Activated CD4-positive, alpha-beta memory T cell treated with anti-CD3 and anti-CD28 coated beads, Interleukin-2, amount 10 ng/mL, durations not matched to agents 7 days and 5 days (primary cell): ENCODE results near the gene SYNGAP1. TPM values are rescaled to one million over a fixed set of nuclear protein-coding genes. Genes with fewer than 3 reads are reported as not detected.
A peak's percentile ranks its signal among the peaks of the same experiment; 100 is the strongest.
"Not testable (repeated sequence)": the region's sequence is repeated elsewhere in the genome, so short reads cannot be mapped to it uniquely, and the experiment has no call there.

Experiments
- CTCF ChIA-PET: fragments of 350-600 bp; sonication (Branson Sonifier 250); formaldehyde crosslinking; loops from one replicate; lab custom pipeline; 2021; ENCODE audit warnings: antibody characterized with exemption, inconsistent platforms; lab: Charles Lee
- POLR2A ChIA-PET: fragments of 350-600 bp; sonication (Branson Sonifier 250); formaldehyde crosslinking; loops from one replicate; lab custom pipeline; 2021; ENCODE audit warnings: antibody characterized with exemption; lab: Charles Lee
- DNase-seq: peaks from one replicate; pipeline ENCODE4 v3.0.0-alpha.2; 2020
- H3K27ac Mint-ChIP-seq: one replicate; pipeline ENCODE4 v1.8.0; 2021; ENCODE audit warnings: mild to moderate bottlenecking, mixed read lengths
- H3K27me3 Mint-ChIP-seq: one replicate; pipeline ENCODE4 v1.8.0; 2021; ENCODE audit warnings: mixed read lengths
- H3K36me3 Mint-ChIP-seq: one replicate; pipeline ENCODE4 v1.8.0; 2021; ENCODE audit warnings: low read depth, mixed read lengths
- H3K4me1 Mint-ChIP-seq: one replicate; pipeline ENCODE4 v1.8.0; 2021; ENCODE audit warnings: mixed read lengths
- H3K4me3 Mint-ChIP-seq: one replicate; pipeline ENCODE4 v1.8.0; 2021; ENCODE audit warnings: mild to moderate bottlenecking, mixed read lengths
- H3K9me3 Mint-ChIP-seq: one replicate; pipeline ENCODE4 v1.8.0; 2021; ENCODE audit warnings: mixed read lengths
- total RNA-seq, 2 experiments: library from RNA; stranded (reverse); gene quantifications; one replicate each; pipeline ENCODE4 v1.2.3, GENCODE V29; 2021

SYNGAP1 gene
- 10 to 100 TPM; 35.3 to 39.7 TPM for total RNA-seq

- ChIA-PET CTCF (interaction anchor here (1.5 to 2.9 kb wide), 5 partner anchors 9 to 187 kb away, joined by 4 to 14 read pairs (median 5); partner anchors contain the start of gene ZBTB9), POLR2A (interaction anchor here (0.5 to 4.0 kb wide), 13 partner anchors 11 to 433 kb away, joined by 3 to 19 read pairs (median 4); partner anchors contain the start of genes BAK1, PFDN6, TAPBP and WDR46)
- DNase-seq, result peak; percentile 43
- H3K4me3 Mint-ChIP-seq, result peak within 1 kb of the TSS; percentile 92
- peaks cover 66% of the 10 kb centered on the region for H3K4me1 Mint-ChIP-seq
- no peaks in the 10 kb centered on the region for H3K9me3 Mint-ChIP-seq
- peak within 1 kb of the TSS; percentile 98 for H3K27ac Mint-ChIP-seq
- H3K27me3 Mint-ChIP-seq, result peaks cover 16% of the 10 kb centered on the region
- peaks cover 26% of the 10 kb centered on the region for H3K36me3 Mint-ChIP-seq
Observed at GRCh38 chr6:33419580-33420490, at the start of gene SYNGAP1. SYNGAP1 (plus strand) TSS chr6:33420065; CDS start chr6:33420265, 200 bp downstream.

- H3K27ac Mint-ChIP-seq, CTCF ChIA-PET, H3K36me3 Mint-ChIP-seq, H3K27me3 Mint-ChIP-seq, POLR2A ChIA-PET, DNase-seq, H3K9me3 Mint-ChIP-seq, H3K4me3 Mint-ChIP-seq: not testable (repeated sequence)
- peaks cover 33% of the 10 kb centered on the region for H3K4me1 Mint-ChIP-seq
Observed at GRCh38 chr6:33371901-33372300, 48.0 kb upstream of the SYNGAP1 start.

- POLR2A ChIA-PET, result no interaction called here
- DNase-seq, result no peak
- Mint-ChIP-seq H3K4me1 (peaks cover 33% of the 10 kb centered on the region), H3K4me3 (no peak overlapping the region), H3K36me3 (no peaks in the 10 kb centered on the region), H3K27me3 (no peaks in the 10 kb centered on the region), H3K9me3 (no peaks in the 10 kb centered on the region), H3K27ac (no peak overlapping the region)
- CTCF ChIA-PET, result no interaction called here
Observed at GRCh38 chr6:33372526-33373123, 47.2 kb upstream of the SYNGAP1 start.

GRCh38 chr6:33373960-33374910 is 45.6 kb upstream of the SYNGAP1 start:
- no peak for DNase-seq
- Mint-ChIP-seq H3K27me3 (no peaks in the 10 kb centered on the region), H3K27ac (peak overlapping the region; percentile 60), H3K4me3 (no peak overlapping the region), H3K36me3 (no peaks in the 10 kb centered on the region), H3K4me1 (peaks cover 33% of the 10 kb centered on the region), H3K9me3 (no peaks in the 10 kb centered on the region)
- ChIA-PET CTCF (interaction anchor here (0.8 to 2.1 kb wide), 3 partner anchors 16 to 212 kb away, joined by 3 to 9 read pairs (median 5); no protein-coding TSS in a partner anchor), POLR2A (interaction anchor here (1.0 to 1.7 kb wide), 5 partner anchors 10 to 61 kb away, joined by 3 to 8 read pairs (median 4); partner anchors contain the start of gene ZBTB22)

GRCh38 chr6:33375143-33375671 is 44.7 kb upstream of the SYNGAP1 start:
- no peak for DNase-seq
- CTCF ChIA-PET, result interaction anchor here (0.6 to 2.1 kb wide), 4 partner anchors 15 to 211 kb away, joined by 3 to 9 read pairs (median 4); no protein-coding TSS in a partner anchor
- Mint-ChIP-seq H3K27ac (no peak overlapping the region), H3K36me3 (no peaks in the 10 kb centered on the region), H3K4me3 (no peak overlapping the region), H3K9me3 (no peaks in the 10 kb centered on the region), H3K4me1 (peaks cover 33% of the 10 kb centered on the region), H3K27me3 (no peaks in the 10 kb centered on the region)
- POLR2A ChIA-PET, result interaction anchor here (1.3 to 1.7 kb wide), 2 partner anchors 11 to 62 kb away, joined by 4 to 8 read pairs; no protein-coding TSS in a partner anchor

GRCh38 chr6:33377171-33377570 is 42.7 kb upstream of the SYNGAP1 start:
- CTCF ChIA-PET, result no interaction called here
- H3K36me3 Mint-ChIP-seq, result no peaks in the 10 kb centered on the region
- H3K4me1 Mint-ChIP-seq, result peaks cover 37% of the 10 kb centered on the region
- no peaks in the 10 kb centered on the region for H3K9me3 Mint-ChIP-seq
- no peak for DNase-seq
- no peak overlapping the region for H3K27ac Mint-ChIP-seq
- H3K27me3 Mint-ChIP-seq, result peaks cover 7% of the 10 kb centered on the region
- no peak overlapping the region for H3K4me3 Mint-ChIP-seq
- POLR2A ChIA-PET, result no interaction called here

GRCh38 chr6:33379184-33379583 is 40.7 kb upstream of the SYNGAP1 start:
- DNase-seq, H3K36me3 Mint-ChIP-seq, H3K27me3 Mint-ChIP-seq, POLR2A ChIA-PET, H3K27ac Mint-ChIP-seq, H3K9me3 Mint-ChIP-seq, H3K4me3 Mint-ChIP-seq: not testable (repeated sequence)
- CTCF ChIA-PET, result interaction anchor here (0.7 kb wide), 1 partner anchor 179 kb away, joined by 3 read pairs; the partner anchor contains the start of genes RXRB and SLC39A7
- H3K4me1 Mint-ChIP-seq, result peaks cover 28% of the 10 kb centered on the region

GRCh38 chr6:33380272-33380981 is 39.4 kb upstream of the SYNGAP1 start:
- peaks cover 7% of the 10 kb centered on the region for H3K27me3 Mint-ChIP-seq
- DNase-seq, result no peak
- H3K4me1 Mint-ChIP-seq, result peaks cover 16% of the 10 kb centered on the region
- H3K36me3 Mint-ChIP-seq, result no peaks in the 10 kb centered on the region
- ChIA-PET CTCF (no interaction called here), POLR2A (interaction anchor here (0.7 kb wide), 1 partner anchor 81 kb away, joined by 3 read pairs; no protein-coding TSS in a partner anchor)
- no peaks in the 10 kb centered on the region for H3K9me3 Mint-ChIP-seq
- no peak overlapping the region for H3K4me3 Mint-ChIP-seq
- H3K27ac Mint-ChIP-seq, result no peak overlapping the region

- CTCF ChIA-PET, result no interaction called here
- Mint-ChIP-seq H3K36me3 (no peaks in the 10 kb centered on the region), H3K27ac (no peak overlapping the region), H3K27me3 (peaks cover 7% of the 10 kb centered on the region), H3K9me3 (no peaks in the 10 kb centered on the region), H3K4me1 (peaks cover 4% of the 10 kb centered on the region), H3K4me3 (no peak overlapping the region)
- POLR2A ChIA-PET, result no interaction called here
- no peak for DNase-seq
Observed at GRCh38 chr6:33383427-33384185, 36.3 kb upstream of the SYNGAP1 start.

GRCh38 chr6:33384581-33385020 is 35.3 kb upstream of the SYNGAP1 start:
- no peaks in the 10 kb centered on the region for H3K9me3 Mint-ChIP-seq
- H3K36me3 Mint-ChIP-seq, result no peaks in the 10 kb centered on the region
- POLR2A ChIA-PET, result interaction anchor here (0.5 kb wide), 1 partner anchor 40 kb away, joined by 3 read pairs; no protein-coding TSS in a partner anchor
- H3K4me3 Mint-ChIP-seq, result no peak overlapping the region
- peaks cover 7% of the 10 kb centered on the region for H3K27me3 Mint-ChIP-seq
- CTCF ChIA-PET, result no interaction called here
- H3K27ac Mint-ChIP-seq, result no peak overlapping the region
- DNase-seq, result no peak
- peaks cover 4% of the 10 kb centered on the region for H3K4me1 Mint-ChIP-seq

- H3K27me3 Mint-ChIP-seq, result no peaks in the 10 kb centered on the region
- peaks cover 31% of the 10 kb centered on the region for H3K36me3 Mint-ChIP-seq
- ChIA-PET POLR2A (interaction anchor here (0.9 to 2.6 kb wide), 12 partner anchors 20 to 418 kb away, joined by 3 to 7 read pairs (median 6); partner anchors contain the start of genes B3GALT4, CUTA, RPS18 and VPS52), CTCF (interaction anchor here (0.6 to 1.8 kb wide), 15 partner anchors 15 to 231 kb away, joined by 3 to 11 read pairs (median 4); partner anchors contain the start of genes B3GALT4, BAK1 and ITPR3)
- H3K4me3 Mint-ChIP-seq, result no peak overlapping the region
- H3K4me1 Mint-ChIP-seq, result peaks cover 35% of the 10 kb centered on the region
- H3K27ac Mint-ChIP-seq, result peak overlapping the region; percentile 93
- DNase-seq, result no peak
- no peaks in the 10 kb centered on the region for H3K9me3 Mint-ChIP-seq
Observed at GRCh38 chr6:33390173-33390572, 29.7 kb upstream of the SYNGAP1 start.
